HG03175 (cell line): ENCODE data around the gene PDSS2.
"Not testable (repeated sequence)": the region's sequence is repeated elsewhere in the genome, so short reads cannot be mapped to it uniquely, and the experiment has no call there.

ENCODE experiments used
- ATAC-seq: cut with Tn5 transposase; IDR thresholded peaks from one replicate; pipeline ENCODE4 v1.9.1; 2021; ENCODE audit warnings: mild to moderate bottlenecking, moderate library complexity; ENCODE audit not compliant: unreplicated experiment

The PDSS2 gene

DNA sequence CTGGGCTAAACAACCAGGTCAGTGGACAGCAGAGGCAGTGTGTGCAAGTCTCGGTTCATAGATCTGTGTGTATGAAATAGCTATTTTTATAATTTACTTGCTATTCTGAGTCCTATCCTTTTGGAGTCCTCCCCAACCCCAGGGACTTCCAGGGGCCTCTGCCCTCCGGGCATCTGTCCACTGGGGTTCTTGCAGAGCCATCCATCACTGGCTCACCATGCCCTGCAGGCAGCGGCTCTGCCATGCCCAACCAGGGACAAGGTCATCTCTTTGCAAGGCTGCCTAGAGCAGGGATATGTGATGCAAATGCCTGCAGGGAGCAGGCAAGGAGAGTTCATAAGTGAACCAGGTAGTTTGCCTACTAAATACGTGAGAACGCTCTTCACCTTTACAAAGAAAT is 333.6 kb downstream of the PDSS2 start:
- no peak for ATAC-seq

DNA sequence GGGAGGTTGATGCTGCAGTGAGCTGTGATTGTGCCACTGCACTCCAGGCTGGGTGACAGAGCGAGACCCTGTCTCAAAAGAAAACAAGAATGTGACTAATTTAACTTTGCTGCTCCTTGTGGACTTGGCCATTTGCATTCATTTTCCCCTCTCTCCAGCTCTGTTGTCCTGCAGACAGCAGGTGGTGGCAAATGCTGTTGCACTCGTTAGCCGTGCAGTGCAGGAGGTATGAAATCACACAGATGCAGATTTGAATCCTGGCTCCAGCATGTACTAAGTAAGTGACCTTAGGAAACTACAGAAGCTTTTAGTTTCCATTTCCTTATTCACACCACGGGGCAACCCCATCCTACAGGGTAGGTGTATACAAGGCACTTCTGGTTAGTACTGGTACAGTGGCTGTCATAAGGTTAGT is 334.4 kb downstream of the PDSS2 start:
- peak; percentile 64 for ATAC-seq

DNA sequence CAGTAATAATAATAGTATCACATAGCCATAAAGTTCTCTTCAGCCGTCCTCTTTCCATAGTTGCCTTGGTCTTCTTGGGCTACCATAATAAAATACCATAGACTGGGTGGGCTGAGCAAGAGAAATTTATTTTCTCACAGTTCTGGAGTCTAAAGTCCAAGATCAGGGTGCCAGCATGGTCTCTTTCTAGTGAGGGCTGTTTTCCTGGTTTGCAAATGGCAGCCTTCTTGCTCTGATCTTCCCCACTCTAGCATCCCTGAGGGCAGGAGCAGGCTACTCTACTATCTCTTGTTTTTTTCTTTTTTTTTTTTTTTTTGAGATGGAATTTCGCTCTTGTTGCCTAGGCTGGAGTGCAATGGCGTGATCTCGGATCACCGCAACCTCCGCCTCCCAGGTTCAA is 335.9 kb downstream of the PDSS2 start:
- no peak for ATAC-seq

DNA sequence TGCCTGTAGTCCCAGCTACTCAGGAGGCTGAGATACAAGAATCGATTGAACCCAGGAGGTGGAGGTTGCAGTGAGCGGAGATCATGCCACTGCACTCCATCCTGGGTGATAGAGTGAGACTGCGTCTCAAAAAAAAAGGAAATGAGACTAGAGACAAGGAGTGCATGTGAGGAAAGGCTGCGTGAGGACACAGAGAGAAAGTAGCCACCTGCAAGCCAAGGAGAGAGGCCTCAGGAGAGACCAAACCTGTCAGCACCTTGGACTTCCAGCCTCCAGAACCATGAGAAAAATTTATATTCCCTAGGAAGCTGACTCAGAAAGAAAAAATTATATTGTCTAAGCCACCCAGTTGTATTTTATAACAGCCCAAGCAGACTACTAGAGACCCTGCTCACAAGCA is 336.6 kb downstream of the PDSS2 start:
- ATAC-seq, result no peak

DNA sequence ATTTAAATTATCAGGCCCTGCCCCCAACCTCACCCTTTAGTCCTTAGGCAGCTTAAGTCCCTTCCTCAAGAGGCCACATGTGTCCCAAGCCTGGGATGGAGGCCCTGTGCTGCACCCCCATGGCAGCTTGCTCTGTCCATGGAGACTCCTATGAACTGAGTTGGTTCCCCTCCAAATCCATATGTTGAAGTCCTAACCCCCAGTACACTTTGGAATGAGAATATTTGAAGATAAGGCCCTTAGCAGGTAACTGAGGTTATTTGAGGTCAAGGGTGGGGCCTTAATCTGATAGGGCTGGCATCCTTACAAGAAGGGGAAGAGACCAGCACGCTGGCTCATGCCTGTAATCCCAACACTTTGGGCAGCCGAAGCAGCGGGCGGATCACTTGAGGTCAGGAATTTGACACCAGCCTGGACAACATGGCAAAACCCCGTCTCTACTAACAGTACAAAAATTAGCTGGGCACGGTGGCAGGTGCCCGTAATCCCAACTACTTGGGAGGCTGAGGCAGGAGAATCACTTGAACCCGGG is 337.3 kb downstream of the PDSS2 start:
- no peak for ATAC-seq

DNA sequence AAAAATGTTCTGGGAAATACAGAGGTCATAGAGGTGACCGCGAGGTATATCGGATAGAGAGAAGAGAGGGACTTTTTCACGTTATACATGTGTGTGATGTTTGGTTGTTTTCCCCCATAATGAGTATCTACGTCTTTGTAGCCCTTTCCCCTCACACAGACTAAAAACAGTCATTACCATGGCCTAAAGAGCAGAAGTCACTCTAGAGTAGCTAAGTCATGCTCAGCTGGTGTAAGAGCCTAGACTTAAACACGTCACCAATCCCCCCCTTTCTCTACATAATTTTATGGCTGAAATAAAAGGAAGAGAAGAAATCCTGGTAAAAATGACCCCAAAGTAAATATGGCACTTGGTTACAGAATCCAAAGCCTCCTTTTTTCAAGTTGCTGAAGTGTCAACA is 338.1 kb downstream of the PDSS2 start:
- ATAC-seq, result no peak

DNA sequence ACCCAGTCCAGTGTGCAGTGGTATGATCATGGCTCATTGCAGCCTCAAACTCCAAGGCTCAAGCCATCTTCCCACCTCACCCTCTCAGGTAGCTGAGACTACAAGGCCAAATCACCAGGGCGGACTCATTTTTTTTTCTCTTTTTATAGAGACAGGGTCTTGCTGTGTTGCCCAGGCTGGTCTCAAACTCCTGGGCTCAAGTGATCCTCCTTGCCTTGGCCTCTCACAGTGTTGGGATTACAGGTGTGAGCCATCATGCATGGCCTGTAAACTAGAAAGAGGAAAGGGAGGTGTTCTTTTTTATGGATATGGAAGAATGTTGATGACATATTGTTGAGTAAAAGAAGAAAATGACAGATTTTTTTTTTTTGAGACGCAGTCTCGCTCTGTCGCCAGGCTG is 339.0 kb downstream of the PDSS2 start:
- no peak for ATAC-seq

DNA sequence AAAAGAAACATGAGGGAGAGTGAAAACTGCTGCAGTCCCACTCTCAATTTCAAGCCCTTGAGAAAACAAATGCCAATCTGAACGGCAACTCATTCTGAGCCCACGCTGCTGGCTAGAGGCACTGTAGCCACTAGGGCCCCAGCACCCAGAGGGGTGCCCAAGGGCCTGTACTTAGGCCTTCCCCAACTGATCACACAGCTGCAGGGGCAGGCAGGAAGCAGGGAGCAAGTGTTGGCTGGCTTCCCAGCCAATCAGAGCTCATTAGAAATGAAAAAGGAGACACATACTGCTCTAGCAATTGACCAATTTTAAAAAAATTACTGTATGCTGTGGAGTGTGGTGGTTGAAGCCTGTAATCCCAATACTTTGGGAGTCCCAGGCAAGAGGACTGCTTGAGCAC is 340.4 kb downstream of the PDSS2 start:
- ATAC-seq, result no peak

DNA sequence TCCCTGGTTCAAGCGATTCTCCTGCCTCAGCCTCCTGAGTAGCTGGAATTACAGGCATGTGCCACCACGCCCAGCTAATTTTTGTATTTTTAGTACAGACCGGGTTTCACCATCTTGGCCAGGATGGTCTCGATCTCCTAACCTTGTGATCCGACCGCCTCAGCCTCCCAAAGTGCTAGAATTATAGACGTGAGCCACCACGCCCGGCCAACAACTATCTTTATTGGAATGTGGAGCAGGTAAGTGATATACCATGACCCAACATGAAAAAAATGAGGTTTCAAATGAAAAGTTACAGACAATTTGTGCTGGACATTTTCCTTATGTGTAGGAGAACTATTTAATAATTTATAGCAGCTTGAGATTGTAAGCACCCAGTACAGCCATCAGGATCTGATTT is 340.8 kb downstream of the PDSS2 start:
- ATAC-seq, result not testable (repeated sequence)

DNA sequence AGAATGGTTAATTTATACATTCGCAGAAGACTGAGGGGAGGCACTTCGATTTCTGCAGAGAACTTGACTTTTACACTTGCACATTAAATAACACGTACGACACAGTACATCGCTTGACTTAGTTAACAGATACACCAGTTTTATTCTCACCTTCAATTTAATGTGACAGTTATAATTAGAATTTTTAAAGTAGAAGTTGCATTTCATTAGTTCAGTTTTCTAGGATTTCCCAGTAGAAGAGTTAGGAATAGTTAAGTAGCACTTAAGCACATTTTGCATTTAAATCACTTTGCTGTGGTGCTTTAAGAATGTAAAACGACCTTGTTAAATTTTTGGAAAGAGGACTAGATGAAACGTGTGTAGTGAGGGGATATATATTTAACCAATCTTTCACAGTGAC is 342.4 kb downstream of the PDSS2 start:
- ATAC-seq, result no peak

DNA sequence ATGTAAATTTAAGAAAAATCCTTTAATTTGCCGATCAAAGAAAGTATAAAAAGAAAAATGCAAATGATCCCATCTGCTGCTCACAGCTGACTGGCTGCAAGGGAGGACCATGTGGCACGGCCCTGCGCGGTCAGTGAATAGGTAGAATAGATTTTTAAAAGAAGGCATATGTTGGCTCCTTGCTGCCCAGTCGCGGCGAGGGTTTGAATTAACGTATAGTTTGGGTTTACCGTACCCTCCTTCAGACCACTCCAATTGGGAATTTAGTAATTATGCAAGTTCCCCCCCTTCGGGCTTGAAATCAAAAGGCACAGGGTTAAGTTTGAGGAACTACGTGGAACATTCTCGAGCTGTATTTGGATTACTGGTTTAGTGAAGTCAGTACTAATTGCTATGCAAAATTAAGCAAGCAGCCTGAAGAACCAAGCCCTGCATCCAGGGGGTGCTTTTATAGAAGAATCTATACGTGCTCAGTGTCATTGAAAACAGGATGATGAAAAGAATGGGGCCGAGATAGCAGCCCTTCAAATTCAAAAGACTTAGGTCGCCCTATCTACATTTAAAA is 343.0 kb downstream of the PDSS2 start:
- no peak for ATAC-seq

DNA sequence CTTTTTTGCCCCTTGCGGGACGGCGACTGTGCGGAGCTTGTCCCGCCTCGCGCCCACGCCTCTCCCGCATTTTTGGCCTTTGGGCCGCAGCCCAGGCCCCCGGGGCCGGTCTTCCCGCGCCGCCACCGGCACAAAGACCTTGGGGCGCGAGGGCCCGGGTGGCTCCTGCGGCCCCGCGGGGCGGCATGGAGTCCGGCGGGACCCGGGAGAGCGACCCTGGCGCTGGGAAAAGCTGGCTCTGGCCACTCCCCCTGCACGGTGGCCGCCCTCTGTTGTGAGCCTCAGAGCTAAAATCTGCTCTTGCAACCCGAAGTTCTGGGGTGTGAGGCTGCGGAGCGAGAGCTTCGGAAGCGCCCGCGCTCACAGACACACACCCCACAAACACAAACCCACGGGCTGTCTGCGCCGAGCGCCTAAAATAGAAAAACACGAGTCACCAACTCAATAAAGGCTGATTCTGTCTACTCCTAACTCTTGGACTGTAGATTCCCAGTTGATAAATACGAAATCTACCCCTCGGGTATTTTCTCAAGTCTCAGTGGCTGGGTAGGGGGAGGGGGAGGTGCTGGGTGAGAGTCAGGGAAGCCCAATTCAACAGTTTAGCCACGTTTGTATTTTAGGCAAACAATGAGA is 343.6 kb downstream of the PDSS2 start:
- ATAC-seq, result no peak

DNA sequence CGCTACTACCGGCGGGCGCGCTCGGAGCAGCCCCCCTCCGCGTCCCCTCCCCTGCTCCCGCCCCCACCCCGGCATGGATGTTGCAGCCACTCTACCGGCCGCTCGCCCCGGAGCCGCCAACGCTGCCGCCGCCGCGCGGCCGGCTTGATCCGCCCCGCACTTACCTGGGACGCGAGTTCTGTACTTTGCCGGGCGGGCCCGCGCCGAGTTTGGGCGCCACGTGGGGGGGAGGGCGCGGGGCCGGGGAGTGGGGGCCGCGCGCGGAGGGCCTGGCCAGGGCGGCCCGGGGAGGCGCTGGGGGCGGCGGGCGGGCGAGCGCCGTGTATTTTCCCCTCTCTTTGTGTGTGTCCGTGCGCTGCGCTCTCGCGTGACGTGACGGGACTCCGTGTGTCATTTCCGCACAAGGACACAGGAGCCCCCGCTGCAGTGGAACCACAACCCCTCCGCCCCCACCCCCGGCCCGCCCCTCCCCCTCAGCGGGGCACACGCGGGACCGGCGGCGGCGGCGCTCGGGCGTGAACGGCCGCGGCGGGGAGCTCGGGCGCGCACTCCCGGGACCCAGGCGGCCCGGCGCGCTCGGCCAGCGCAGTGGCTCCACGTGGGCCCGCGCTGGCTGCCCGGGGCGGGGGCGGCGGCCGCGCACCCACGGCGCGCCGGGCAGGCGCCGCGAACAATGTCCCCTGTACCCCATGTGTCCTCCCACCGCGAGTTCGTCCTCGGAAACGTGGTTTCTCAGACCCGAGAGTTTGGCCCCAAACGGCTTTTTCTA is 344.3 kb downstream of the PDSS2 start, which contains the start of gene BEND3:
TSS of gene BEND3 (minus strand) at position 590 of the 769 bp plus-strand sequence. CDS start 16,230 bp downstream, outside the sequence.
- peak; percentile 30 for ATAC-seq

DNA sequence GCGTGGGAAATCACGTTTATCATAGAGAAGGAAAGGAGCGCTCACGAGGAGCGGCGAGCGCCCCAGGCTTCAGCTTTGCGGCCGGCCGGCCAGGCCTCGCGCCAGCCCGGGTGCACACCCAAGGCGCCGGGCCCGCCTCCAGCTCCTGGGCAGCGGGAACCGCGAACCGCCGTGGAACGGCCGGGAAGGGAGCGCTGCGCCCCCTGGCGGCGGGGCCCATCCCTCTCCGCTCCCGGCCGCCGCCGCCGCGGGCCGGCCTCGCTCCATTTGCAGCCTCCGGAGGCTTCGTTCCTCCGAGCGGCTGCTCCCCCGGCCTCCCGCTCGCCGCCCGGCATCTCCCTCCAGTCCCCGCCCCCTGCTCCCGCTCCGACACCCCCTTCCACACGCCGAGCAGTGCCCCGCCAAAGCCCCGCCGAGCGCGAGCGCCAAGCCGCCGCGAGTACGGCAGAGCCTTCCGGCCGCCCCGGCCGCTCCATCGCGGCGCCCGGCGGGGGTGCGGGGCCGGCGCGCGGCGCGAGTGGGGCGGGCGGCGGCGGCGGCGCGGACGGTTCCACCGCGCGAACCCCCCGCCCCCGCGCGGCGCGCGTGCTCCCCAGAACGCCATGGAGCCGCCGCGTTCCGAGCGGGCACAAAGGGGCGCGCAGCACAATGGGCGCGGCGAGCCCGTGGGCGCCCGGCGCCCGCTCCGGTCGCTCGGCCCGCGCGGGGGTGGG is 345.0 kb downstream of the PDSS2 start:
- ATAC-seq, result peak; percentile 57

DNA sequence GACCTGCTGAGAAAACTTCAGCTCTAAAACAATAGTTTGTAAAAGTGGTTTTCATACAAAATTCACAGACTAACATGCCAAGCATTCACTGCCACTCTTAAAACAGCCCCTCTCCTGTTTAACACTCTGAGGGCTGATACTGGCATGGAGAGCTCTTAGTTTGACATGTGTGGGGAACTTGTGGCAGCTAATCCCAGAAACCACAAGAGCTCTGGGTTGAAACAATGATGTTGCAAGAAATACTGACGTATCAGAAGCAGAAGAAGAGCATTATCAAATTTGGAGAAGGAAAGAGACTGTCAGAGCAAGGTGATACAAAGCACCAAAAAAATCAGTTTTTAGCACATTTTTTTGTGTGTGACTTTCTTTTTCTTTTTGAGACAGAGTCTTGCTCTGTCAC is 349.2 kb downstream of the PDSS2 start:
- no peak for ATAC-seq

DNA sequence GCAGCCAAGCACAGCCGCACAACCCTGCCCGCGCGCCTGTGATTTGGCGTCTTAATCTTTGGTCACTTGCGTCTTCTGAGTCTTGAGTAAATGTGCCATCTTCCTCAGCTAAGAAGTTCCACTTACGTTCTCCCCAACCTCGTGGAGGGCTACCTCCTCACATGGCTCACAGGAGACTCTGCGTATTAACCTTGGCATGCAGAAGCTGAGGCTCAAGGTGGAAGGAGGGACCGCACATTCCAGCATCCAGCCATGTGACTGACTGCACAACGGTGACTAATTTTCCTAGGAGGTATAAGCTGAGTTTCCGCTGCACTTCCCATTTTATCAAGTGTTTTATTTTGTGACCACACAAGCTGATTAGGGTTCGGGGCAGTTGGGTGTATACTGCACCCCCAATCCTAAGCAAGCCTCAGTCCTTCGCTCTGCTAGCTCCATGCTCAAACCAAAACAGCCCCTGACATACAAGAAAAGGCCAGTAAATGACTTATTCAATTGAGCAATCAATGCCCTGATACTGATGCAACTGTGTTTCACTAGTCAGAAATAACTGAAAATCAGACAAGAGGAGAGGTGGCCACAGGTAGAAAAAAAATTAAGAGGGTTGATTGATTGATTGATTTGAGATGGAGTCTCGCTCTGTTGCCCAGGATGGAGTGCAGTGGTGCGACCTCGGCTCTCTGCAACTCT is 351.0 kb downstream of the PDSS2 start:
- ATAC-seq, result no peak

DNA sequence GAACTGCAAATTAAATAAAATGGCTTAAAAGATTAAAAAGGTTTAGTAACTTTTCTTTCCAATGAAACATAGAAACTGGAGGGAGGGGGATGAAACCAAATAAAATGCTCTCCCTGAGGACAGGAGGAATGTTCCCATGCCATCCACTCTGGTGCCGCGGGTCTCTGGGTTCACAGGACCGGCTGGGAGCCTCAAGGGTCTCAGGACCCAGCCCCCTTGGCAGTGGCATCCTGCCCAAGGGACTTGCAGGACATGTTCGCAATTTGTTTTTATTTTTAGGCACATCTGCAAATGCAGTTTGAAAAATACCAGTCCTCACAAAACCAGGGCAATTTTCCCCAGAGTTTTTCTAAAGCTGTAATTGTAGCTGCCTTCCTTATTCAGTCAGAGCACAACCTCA is 351.6 kb downstream of the PDSS2 start:
- ATAC-seq, result no peak

DNA sequence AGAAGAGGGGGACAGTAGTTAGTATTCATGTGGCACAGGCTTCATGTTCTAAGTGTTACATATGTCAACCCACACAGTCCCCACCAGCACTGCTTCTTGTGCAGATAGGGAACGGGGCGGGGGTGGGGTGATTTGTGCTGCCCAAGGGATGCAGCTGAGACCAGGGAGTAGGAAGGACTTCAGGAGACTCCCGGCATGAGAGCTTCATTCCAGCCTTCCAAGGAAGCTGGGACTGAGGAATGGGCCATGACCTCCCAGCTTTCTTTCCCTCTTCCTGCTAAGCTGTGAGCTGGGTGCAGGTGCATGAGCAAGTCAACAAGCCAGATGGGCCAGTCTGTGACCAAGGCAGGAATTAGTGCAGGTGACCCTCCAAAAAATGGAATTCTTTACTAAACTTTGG is 353.2 kb downstream of the PDSS2 start:
- ATAC-seq, result no peak

DNA sequence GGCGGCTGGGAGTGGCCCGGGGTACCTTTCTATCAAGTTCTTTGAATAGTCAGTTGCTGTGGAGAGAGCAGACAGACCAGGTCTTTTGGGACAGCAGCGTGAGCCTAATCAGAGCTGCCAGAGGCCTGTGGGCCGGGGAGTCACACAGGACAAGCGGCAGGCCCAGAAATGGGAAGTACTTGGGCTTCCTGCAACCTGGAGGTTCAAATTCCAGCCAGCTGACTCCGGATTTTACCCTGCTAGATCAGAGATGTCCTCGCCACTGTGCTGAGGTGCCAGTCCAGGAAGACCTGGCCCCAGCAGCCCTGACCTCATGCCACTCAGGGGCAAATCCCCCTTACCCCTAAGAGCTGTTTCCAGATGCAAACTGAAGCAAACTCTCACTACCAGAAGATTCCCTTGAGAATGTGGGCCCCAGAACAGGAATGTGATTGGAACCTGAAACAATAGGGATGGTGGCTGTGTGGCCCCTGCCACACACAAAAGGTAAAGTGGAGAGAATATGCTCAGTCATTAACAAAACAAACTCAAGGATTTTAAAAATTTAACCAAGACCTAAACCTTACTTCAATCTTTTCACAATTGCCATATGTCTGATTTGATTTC is 353.8 kb downstream of the PDSS2 start:
- no peak for ATAC-seq

DNA sequence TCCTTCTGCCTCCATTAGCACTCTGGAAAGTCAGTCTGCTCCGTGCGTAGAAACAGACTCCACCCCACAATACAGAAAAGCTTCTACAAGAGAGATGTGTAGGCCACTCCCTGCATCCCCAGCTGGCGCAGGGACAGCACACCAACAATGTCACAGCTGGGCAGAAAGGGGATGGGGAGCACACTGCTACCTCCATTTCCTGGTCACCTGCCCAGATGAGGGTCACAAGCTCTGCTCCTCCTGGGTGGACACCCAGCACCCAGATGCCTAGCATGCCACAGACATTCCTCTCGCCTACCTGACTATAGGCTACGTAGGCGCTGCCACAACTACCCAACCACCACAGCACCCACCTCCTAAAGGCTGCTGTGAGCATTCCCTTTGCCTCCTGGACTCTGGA is 356.3 kb downstream of the PDSS2 start:
- ATAC-seq, result no peak
